ENCODE data around the gene BAG1.

GRCh38 chr9:33263131-33264002, 1.1 kb downstream of the BAG1 start:
- TF ChIP-seq POLR2A (IDR thresholded peaks at IDR 0.05; ENCODE audit: low read length) (no peak), GATA1 (IDR thresholded peaks at IDR 0.05; ENCODE audit: low read depth, low read length) (no peak)
